ENCODE results near the gene AHDC1.
"Not testable (repeated sequence)": the region's sequence is repeated elsewhere in the genome, so short reads cannot be mapped to it uniquely, and the experiment has no call there.

The AHDC1 gene

GRCh38 chr1:27509127-27510080 lies 94.5 kb downstream of the AHDC1 start:
- DNase-seq: no peak

- DNase-seq: no peak
These were observed 95.8 kb downstream of the AHDC1 start for GRCh38 chr1:27507960-27508665.

- DNase-seq: no peak
These were observed 97.2 kb downstream of the AHDC1 start for GRCh38 chr1:27506703-27507102.

GRCh38 chr1:27505420-27505680 lies 98.6 kb downstream of the AHDC1 start:
- DNase-seq: no peak

GRCh38 chr1:27504588-27505419 lies 99.1 kb downstream of the AHDC1 start:
- DNase-seq: no peak

GRCh38 chr1:27503844-27504587 lies 99.9 kb downstream of the AHDC1 start:
- DNase-seq: no peak

GRCh38 chr1:27503033-27503432 lies 100.9 kb downstream of the AHDC1 start:
- no peak for DNase-seq

GRCh38 chr1:27501159-27501558 lies 102.8 kb downstream of the AHDC1 start:
- not testable (repeated sequence) for DNase-seq

GRCh38 chr1:27499142-27499541 lies 104.8 kb downstream of the AHDC1 start:
- DNase-seq: no peak

GRCh38 chr1:27496604-27497155 lies 107.3 kb downstream of the AHDC1 start:
- DNase-seq: no peak

- DNase-seq: no peak
These were observed 111.1 kb downstream of the AHDC1 start for GRCh38 chr1:27492796-27493195.

- DNase-seq: peak in 1 of 5 experiments; percentile 14
These were observed 111.9 kb downstream of the AHDC1 start for GRCh38 chr1:27491748-27492700.

- peak; percentile 90 to 98 (median 96) for DNase-seq
These were observed 113.8 kb downstream of the AHDC1 start, which contains the start of gene WASF2 for GRCh38 chr1:27489973-27490741. Gene WASF2 (minus strand): TSS chr1:27490167. CDS start chr1:27428890, 61,277 bp downstream.

GRCh38 chr1:27489501-27489972 lies 114.4 kb downstream of the AHDC1 start:
- DNase-seq: peak in 1 of 5 experiments; percentile 36

GRCh38 chr1:27487966-27488884 lies 115.7 kb downstream of the AHDC1 start:
- peak in 1 of 5 experiments; percentile 45 for DNase-seq

- no peak for DNase-seq
These were observed 118.6 kb downstream of the AHDC1 start for GRCh38 chr1:27485363-27485762.

Measured in T-helper 2 cell (primary cell).